Gastroesophageal sphincter (tissue), 4 donors: Measurements from ENCODE around the gene NIFK. TPM values are rescaled to one million over a fixed set of nuclear protein-coding genes. Genes with fewer than 3 reads are reported as not detected.
"Not testable (repeated sequence)": the region's sequence is repeated elsewhere in the genome, so short reads cannot be mapped to it uniquely, and the experiment has no call there.

Source experiments
- ATAC-seq: fragments of 150-250 bp; one replicate; pipeline ENCODE4 v1.9.1; 2016; ENCODE audit warnings: mild to moderate bottlenecking, moderate library complexity
- H3K27ac ChIP-seq, 4 donors: fragments of 200-600 bp; sonication (generic) in 3 of 4; 1 replicate in 3 of 4; 2 replicates in 1 of 4; pipeline ENCODE4 v1.5.1; 2016 to 2019
- H3K27me3 ChIP-seq: fragments of 200-600 bp; sonication (generic); one replicate; pipeline ENCODE4 v1.5.1; 2019
- H3K36me3 ChIP-seq, 2 donors: fragments of 200-600 bp; sonication (generic); one replicate each; pipeline ENCODE4 v1.5.1; 2019; ENCODE audit warnings: control low read depth in 1 of 2
- H3K4me1 ChIP-seq, 3 donors: fragments of 200-600 bp; sonication (generic); 1 replicate in 2 of 3; 2 replicates in 1 of 3; pipeline ENCODE4 v1.5.1; 2016 to 2019; ENCODE audit warnings: control low read depth in 2 of 3
- H3K4me3 ChIP-seq, 2 donors: fragments of 200-600 bp; sonication (generic); one replicate each; pipeline ENCODE4 v1.5.1; 2019; ENCODE audit warnings: mild to moderate bottlenecking in 1 of 2, moderate library complexity in 1 of 2
- H3K9me3 ChIP-seq, 3 donors: fragments of 200-600 bp; sonication (generic); one replicate each; pipeline ENCODE4 v1.5.1; 2017 to 2019; ENCODE audit warnings: control low read depth in 2 of 3
- EP300 ChIP-seq: sonication (generic); formaldehyde crosslinking; IDR thresholded peaks from one replicate; pipeline ENCODE4 v1.6.1; 2017; ENCODE audit warnings: antibody characterized with exemption, mild to moderate bottlenecking
- POLR2A ChIP-seq, 2 donors: fragments of 450-650 bp; IDR thresholded peaks; one replicate each; pipeline ENCODE4 v1.6.1; 2017; ENCODE audit warnings: antibody characterized with exemption in 2 of 2, mild to moderate bottlenecking in 2 of 2, moderate library complexity in 1 of 2
- POLR2AphosphoS5 ChIP-seq: sonication (generic); formaldehyde crosslinking; IDR thresholded peaks from one replicate; pipeline ENCODE4 v1.6.1; 2017; ENCODE audit warnings: antibody characterized with exemption
- WGBS, 2 donors: methylation state at CpG; one replicate each; pipeline ENCODE4 v1.1.5; 2018; ENCODE audit warnings: low coverage in 1 of 2; 5-methylcytosine and 5-hydroxymethylcytosine counted together
- total RNA-seq, 4 donors: library from RNA; depleted of rRNA; stranded (reverse); fragments of >200 nt; gene quantifications; one replicate each; pipeline ENCODE4 v1.1.0, GENCODE V29; 2016
- TF ChIP-seq, protein P1 (sequence below), 4 experiments: fragments of 200-600 bp in 2 of 4; fragments of 450-650 bp in 2 of 4; sonication (generic) in 1 of 4; IDR thresholded peaks; one replicate each; pipeline ENCODE4 v1.5.1; 2017 to 2019; ENCODE audit warnings: antibody characterized with exemption in 4 of 4, mild to moderate bottlenecking in 2 of 4, moderate library complexity in 2 of 4

NIFK gene
- total RNA-seq, 4 donors from 2014 or later, result 16.2 to 92.7 (median 46.7) TPM

DNA sequence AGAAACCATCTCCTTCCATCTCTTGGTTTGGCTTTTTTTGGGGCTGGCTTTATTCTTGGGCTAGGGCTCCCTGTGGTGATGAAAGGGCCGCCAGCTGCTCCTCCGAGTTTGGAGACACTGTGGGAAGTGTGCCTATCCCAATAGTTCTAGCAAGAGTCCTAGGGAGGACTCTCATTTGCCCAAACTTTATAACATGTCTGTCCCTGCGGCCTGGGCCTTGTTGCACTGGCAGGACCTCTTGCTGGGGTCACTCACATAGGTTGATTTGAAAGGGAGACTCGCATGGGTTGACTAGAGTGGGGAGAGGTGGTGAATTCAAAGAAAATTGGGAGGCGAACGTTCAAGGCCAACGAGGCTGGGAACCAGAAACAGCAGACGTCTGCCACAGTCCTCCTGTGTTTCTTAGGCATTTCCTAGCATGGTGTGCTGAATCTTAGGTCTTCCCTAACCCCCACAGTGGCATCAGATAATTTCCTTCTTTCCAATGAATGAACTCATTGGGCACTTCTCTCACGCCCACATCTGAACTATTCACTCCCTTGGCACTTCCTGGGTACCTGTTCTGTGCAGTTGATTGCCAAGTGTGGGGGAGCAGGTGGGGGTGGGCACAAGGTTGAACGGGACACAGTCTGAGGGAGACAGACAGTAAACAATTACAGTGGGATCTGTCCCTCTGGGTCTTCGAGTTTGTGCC, 26.8 kb downstream of the NIFK start:
- Histone ChIP-seq H3K9me3 (no peaks in the 10 kb centered on the region), H3K27ac (no peak overlapping the region), H3K4me3 (no peak overlapping the region), H3K36me3 (no peaks in the 10 kb centered on the region), H3K4me1 (no peaks in the 10 kb centered on the region), H3K27me3 (no peaks in the 10 kb centered on the region)
- WGBS, 2 donors, result 67 to 82% methylated on average over 7 to 8 of the region's 11 CpGs
- TF ChIP-seq POLR2A (IDR thresholded peaks at IDR 0.05), result no peak
- TF ChIP-seq, protein P1, sequence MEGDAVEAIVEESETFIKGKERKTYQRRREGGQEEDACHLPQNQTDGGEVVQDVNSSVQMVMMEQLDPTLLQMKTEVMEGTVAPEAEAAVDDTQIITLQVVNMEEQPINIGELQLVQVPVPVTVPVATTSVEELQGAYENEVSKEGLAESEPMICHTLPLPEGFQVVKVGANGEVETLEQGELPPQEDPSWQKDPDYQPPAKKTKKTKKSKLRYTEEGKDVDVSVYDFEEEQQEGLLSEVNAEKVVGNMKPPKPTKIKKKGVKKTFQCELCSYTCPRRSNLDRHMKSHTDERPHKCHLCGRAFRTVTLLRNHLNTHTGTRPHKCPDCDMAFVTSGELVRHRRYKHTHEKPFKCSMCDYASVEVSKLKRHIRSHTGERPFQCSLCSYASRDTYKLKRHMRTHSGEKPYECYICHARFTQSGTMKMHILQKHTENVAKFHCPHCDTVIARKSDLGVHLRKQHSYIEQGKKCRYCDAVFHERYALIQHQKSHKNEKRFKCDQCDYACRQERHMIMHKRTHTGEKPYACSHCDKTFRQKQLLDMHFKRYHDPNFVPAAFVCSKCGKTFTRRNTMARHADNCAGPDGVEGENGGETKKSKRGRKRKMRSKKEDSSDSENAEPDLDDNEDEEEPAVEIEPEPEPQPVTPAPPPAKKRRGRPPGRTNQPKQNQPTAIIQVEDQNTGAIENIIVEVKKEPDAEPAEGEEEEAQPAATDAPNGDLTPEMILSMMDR (IDR thresholded peaks at IDR 0.05), result no peak
- no peak for TF ChIP-seq EP300
- no peak for TF ChIP-seq POLR2AphosphoS5
- ATAC-seq, result no peak

DNA sequence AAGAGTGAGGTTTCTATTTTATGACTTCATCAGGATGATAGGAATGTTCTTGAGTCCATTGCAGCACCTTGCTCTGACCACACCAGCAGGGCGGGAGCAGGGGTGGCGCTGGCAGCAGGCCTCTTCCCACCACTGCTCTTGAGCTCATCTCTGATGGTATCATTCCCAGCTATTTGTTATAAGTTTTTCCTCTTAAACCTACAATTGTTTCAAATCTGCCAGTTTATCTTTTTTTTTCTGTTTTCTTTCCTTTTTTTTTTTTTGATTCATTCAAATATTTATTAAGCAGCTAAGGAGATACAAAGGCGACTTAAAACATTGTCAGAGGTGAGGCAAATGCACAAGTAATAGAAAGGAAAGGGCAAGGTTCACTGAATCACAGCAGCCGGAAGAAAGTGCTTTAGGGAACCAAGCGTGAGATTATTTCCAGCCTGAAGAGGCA, 28.7 kb downstream of the NIFK start:
- Histone ChIP-seq H3K36me3 (no peaks in the 10 kb centered on the region), H3K4me3 (no peak overlapping the region), H3K9me3 (no peaks in the 10 kb centered on the region), H3K27ac (no peak overlapping the region), H3K27me3 (no peaks in the 10 kb centered on the region), H3K4me1 (no peaks in the 10 kb centered on the region)
- no peak for ATAC-seq
- TF ChIP-seq EP300, result no peak
- TF ChIP-seq POLR2AphosphoS5, result no peak
- TF ChIP-seq POLR2A (IDR thresholded peaks at IDR 0.05), result no peak
- TF ChIP-seq, protein P1 (IDR thresholded peaks at IDR 0.05), result no peak
- 69% methylated on average over 5 of the region's 5 CpGs; no CpG with 5 or more reads in 1 of the 2 donors for WGBS, 2 donors

- H3K4me1 ChIP-seq, result no peaks in the 10 kb centered on the region
- no peak overlapping the region for H3K27ac ChIP-seq
- WGBS, 2 donors, result 68 to 79% methylated on average over 2 to 6 of the region's 9 CpGs
- H3K4me3 ChIP-seq, result no peak overlapping the region
- TF ChIP-seq EP300 (no peak), POLR2AphosphoS5 (no peak), POLR2A (IDR thresholded peaks at IDR 0.05) (no peak)
- TF ChIP-seq, protein P1 (IDR thresholded peaks at IDR 0.05), result no peak
- H3K9me3 ChIP-seq, result no peaks in the 10 kb centered on the region
- ATAC-seq, result no peak
- H3K36me3 ChIP-seq, result no peaks in the 10 kb centered on the region
- H3K27me3 ChIP-seq, result no peaks in the 10 kb centered on the region
Observed at GRCh38 chr2:121707344-121707919, 29.2 kb downstream of the NIFK start.

DNA sequence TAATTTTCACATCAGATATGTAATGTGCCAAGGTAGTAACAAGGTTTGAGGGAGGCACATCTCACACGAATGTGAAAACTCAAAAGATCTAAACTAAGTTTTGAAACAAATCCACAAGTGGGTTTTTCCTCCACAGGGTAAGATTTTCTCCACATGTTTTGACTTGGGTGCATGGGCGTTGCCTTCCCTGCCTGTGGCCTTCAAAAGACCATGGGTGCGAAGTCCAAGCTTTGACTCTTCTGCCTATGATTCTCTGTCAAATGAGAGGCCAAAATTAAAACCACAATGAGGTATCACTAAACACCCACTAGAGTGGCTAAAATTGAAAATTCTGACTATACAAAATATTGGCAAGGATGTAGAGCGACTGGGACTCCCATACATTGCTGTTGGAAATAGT, 30.7 kb downstream of the NIFK start:
- H3K36me3 ChIP-seq, result no peaks in the 10 kb centered on the region
- H3K27me3 ChIP-seq, result no peaks in the 10 kb centered on the region
- H3K9me3 ChIP-seq, result no peaks in the 10 kb centered on the region
- no peak overlapping the region for H3K4me3 ChIP-seq
- 85 to 87% methylated on average over 3 to 4 of the region's 4 CpGs for WGBS, 2 donors
- H3K27ac ChIP-seq, result no peak overlapping the region
- no peaks in the 10 kb centered on the region for H3K4me1 ChIP-seq
- no peak for ATAC-seq
- no peak for TF ChIP-seq POLR2AphosphoS5
- no peak for TF ChIP-seq POLR2A (IDR thresholded peaks at IDR 0.05)
- TF ChIP-seq EP300, result no peak
- TF ChIP-seq, protein P1 (IDR thresholded peaks at IDR 0.05), result no peak

DNA sequence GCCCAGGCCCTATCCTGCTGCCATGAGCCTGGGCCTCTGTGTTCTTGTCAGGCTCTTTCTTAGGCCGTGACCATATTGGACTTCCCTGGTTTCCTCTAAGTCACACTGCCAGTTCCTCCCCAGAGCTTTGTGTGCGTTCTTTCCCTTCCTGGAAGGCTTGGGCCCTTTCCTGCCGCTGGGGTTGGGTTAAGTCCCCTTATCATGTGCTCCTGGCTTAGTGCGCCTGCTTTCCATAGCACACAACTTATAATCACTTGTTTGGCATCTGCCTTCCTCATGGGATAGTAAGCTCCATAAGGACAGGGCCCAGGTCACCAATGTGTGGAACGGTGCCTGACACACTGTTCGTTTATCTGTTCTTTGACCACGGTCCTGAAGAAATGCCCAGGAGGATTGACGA, 31.3 kb downstream of the NIFK start:
- TF ChIP-seq POLR2A (IDR thresholded peaks at IDR 0.05), result no peak
- TF ChIP-seq, protein P1 (IDR thresholded peaks at IDR 0.05), result no peak
- TF ChIP-seq POLR2AphosphoS5, result no peak
- no peak for TF ChIP-seq EP300
- Histone ChIP-seq H3K4me1 (peaks cover 0 to 2% (median 0%) of the 10 kb centered on the region in 3 donors), H3K27ac (no peak overlapping the region), H3K4me3 (no peak overlapping the region), H3K9me3 (no peaks in the 10 kb centered on the region), H3K36me3 (no peaks in the 10 kb centered on the region), H3K27me3 (no peaks in the 10 kb centered on the region)
- no peak for ATAC-seq
- WGBS, 2 donors, result 63 to 84% methylated on average over 3 to 5 of the region's 8 CpGs

GRCh38 chr2:121701761-121702160, 34.9 kb downstream of the NIFK start:
- peaks cover 0 to 22% (median 2%) of the 10 kb centered on the region in 3 donors for H3K4me1 ChIP-seq
- not testable (repeated sequence) for H3K27me3 ChIP-seq, H3K9me3 ChIP-seq, H3K27ac ChIP-seq, H3K36me3 ChIP-seq, ATAC-seq, H3K4me3 ChIP-seq
